WI38 (cell line): ENCODE data around the gene PTCSC3.

ENCODE experiments used
- H3K4me3 ChIP-seq: 2 replicates; pipeline ENCODE4 v1.5.1; 2011; ENCODE audit warnings: low read depth, mild to moderate bottlenecking, control low read depth, low read length
- TF ChIP-seq, protein P1 (sequence below): IDR thresholded peaks from 2 replicates; pipeline ENCODE4 v1.5.1; 2012; ENCODE audit warnings: low read depth, mild to moderate bottlenecking, control low read depth, low read length

PTCSC3 gene

DNA sequence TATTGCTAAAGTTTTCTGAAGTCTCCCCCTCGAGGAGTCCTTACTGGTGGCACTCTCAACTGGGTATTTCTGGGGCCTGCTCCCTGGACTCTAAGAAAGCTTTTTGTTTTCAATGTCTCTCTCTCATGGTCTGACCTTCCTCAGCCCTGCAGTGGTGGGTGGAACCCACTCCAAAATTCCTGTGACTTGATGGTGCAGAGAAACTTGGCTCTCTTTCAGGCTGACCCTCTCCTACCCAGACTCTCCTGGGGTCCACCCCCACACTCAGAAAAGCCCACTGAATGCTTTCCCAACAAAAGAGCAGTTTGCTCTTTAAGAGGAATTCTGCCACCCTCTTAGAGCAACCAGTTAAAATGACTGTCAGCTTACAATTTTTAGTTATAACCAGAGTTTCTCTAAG lies 967 bp upstream of the PTCSC3 start:
- H3K4me3 ChIP-seq = no peak overlapping the region
- TF ChIP-seq, protein P1, sequence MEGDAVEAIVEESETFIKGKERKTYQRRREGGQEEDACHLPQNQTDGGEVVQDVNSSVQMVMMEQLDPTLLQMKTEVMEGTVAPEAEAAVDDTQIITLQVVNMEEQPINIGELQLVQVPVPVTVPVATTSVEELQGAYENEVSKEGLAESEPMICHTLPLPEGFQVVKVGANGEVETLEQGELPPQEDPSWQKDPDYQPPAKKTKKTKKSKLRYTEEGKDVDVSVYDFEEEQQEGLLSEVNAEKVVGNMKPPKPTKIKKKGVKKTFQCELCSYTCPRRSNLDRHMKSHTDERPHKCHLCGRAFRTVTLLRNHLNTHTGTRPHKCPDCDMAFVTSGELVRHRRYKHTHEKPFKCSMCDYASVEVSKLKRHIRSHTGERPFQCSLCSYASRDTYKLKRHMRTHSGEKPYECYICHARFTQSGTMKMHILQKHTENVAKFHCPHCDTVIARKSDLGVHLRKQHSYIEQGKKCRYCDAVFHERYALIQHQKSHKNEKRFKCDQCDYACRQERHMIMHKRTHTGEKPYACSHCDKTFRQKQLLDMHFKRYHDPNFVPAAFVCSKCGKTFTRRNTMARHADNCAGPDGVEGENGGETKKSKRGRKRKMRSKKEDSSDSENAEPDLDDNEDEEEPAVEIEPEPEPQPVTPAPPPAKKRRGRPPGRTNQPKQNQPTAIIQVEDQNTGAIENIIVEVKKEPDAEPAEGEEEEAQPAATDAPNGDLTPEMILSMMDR = no peak

DNA sequence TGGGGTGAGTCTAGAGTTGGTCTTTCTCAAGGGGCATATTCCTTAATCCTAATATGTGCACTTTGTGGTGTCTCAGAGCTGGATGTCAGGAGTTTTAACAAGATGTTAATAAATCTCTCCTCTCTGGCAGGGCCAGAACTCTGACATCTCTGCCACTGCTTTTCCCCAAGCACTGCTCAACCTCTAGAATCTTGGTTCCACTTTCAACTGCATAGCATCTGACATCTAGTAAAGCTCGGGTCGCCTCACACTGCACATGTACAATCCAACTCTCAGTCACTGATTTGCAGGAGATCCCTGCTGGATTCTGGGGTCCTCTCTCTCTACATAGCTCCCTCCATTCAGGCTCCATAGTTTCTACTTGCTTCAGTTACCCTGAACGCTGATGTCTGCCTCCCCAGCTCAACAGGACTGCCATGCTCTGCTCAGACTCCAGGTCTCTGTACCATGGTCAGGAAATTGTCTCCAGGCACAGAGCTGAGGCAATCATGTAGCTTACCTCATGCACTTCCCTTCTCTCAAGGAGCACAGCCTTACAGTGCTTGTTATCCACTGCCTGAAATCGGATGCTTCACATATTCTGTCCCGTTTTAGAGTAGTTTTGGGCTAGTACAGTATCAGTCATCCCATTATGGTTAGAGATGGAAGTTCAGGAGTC lies 1.6 kb downstream of the PTCSC3 start:
- TF ChIP-seq, protein P1 = no peak

DNA sequence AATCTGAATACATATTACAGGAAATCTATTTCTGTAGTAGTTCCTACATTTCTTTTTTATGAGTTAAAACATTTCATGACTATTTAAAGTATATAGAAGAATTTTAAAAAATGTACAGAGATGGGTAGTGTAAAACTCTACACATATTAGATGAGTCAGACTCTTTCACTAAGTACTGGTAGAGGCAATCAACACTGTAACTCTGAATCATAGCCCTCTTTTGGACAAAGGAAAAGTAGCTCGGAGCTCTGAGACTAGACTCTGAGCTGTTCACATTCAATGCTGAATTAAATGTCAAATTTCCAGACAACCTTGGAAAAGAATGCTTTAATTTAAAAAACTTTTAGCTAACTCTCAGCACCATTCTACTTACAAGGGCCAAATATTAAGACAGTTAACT lies 3.4 kb downstream of the PTCSC3 start:
- H3K4me3 ChIP-seq = no peak overlapping the region
- TF ChIP-seq, protein P1 = no peak

More for the DNA sequence above, 1.6 kb downstream of the PTCSC3 start:
- no peak overlapping the region for H3K4me3 ChIP-seq

DNA sequence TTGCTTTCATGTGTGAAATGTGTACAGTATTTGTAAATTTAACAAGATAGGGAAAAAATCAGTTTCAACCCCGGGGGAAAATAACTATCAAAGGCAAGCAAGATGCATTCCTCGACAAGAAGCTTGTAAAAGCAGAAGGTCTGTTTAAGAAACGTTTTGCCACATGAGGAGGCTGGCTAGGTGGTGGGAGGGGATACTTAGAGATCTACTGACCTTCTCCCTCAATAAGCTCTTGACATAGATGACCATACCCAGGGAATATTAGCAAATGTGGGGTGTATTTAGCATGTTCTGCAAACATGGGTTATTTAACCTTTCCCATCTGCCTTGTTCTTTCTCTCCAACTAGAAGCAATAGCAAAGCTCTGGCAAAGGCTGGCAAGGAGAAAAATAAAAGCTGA lies 4.9 kb downstream of the PTCSC3 start:
- H3K4me3 ChIP-seq = no peak overlapping the region
- TF ChIP-seq, protein P1 = no peak

DNA sequence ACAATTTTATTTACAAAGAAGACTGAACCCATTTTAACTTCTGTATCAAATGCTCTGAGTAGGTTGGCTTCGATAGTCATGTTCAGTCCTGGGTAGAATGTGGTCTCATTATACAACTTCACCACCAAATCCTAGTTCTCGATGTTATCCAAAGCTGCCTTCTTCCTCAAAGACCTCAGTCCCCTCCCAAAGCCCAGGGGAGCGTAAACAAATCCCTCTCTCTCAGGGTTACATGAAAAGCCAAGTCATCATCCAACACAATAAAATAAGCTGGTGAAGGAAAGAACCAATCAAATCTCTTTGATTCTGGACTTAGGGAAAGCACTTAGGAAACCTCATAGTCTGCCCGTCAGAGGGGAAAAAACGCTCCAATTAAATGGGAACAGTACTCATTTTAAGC lies 9.1 kb downstream of the PTCSC3 start:
- no peak overlapping the region for H3K4me3 ChIP-seq
- TF ChIP-seq, protein P1 = no peak

DNA sequence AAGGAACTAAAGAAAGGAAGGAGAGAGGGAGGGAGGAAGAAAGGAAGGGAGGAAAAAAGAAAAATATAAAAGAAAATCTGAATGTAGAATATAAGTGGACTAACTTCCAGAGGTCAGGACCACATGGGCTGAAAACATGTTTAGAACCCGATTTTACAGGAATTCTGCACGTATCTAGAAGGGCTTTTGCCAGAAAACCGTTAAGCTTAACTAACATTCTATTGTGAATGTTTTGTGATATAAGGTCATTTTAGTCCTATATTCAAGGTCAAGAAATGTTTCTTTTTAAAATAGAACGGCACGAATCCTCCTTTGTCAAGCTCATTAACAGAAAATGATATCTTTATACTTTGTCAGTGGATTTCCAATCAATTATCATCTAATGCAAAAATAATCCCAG lies 13.1 kb downstream of the PTCSC3 start:
- TF ChIP-seq, protein P1 = no peak
- H3K4me3 ChIP-seq = no peak overlapping the region

DNA sequence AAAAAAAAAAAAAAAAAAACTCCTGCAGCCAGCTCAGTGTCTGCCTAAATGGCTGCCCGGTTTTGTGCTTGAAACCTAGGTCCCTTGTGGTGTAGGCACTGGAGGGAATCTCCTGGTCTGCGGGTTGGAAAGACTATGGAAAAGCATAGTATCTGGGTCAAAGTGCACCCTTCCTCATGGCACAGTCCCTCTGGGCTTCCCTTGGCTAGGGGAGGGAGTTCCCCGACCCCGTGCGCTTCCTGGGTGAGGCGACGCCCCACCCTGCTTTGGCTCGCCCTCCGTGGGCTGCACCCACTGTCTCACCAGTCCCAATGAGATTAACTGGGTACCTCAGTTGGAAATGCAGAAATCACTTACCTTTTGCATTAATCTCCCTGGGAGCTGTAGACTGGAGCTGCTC lies 14.3 kb downstream of the PTCSC3 start:
- TF ChIP-seq, protein P1 = no peak
- H3K4me3 ChIP-seq = no peak overlapping the region
